BLaER1 treated with 17β-estradiol and CSF1 and Interleukin-3, amounts not matched to agents 10 nM and 100 nM (cell line): ENCODE data around the gene SDK1.
"Not testable (repeated sequence)": the region's sequence is repeated elsewhere in the genome, so short reads cannot be mapped to it uniquely, and the experiment has no call there.

Experiments used
- H3K27ac ChIP-seq, 11 experiments: shearing (Covaris generic); formaldehyde crosslinking; 2 replicates each; pipeline ENCODE4 v1.8.1; 2022
- H3K27me3 ChIP-seq, 11 experiments: shearing (Covaris generic); formaldehyde crosslinking; 2 replicates each; pipeline ENCODE4 v1.8.1; 2022
- H3K36me3 ChIP-seq, 11 experiments: shearing (Covaris generic); formaldehyde crosslinking; 2 replicates each; pipeline ENCODE4 v1.8.1; 2022
- H3K4me1 ChIP-seq, 10 experiments: shearing (Covaris generic); formaldehyde crosslinking; 2 replicates each; pipeline ENCODE4 v1.8.1; 2022
- H3K4me2 ChIP-seq, 11 experiments: shearing (Covaris generic); formaldehyde crosslinking; 2 replicates each; pipeline ENCODE4 v1.8.1; 2022
- H3K4me3 ChIP-seq, 10 experiments: shearing (Covaris generic); formaldehyde crosslinking; 2 replicates each; pipeline ENCODE4 v1.8.1; 2022
- H3K9ac ChIP-seq, 11 experiments: shearing (Covaris generic); formaldehyde crosslinking; 2 replicates each; pipeline ENCODE4 v1.8.1; 2022
- H3K9me3 ChIP-seq, 11 experiments: shearing (Covaris generic); formaldehyde crosslinking; replicated peaks in 1 of 11; 2 replicates each; pipeline ENCODE4 v1.8.1; 2022
- H4K20me1 ChIP-seq, 11 experiments: shearing (Covaris generic); formaldehyde crosslinking; 2 replicates each; pipeline ENCODE4 v1.8.1; 2022
- Cebpa-rat ChIP-seq, 11 experiments: shearing (Covaris generic); IDR thresholded peaks; 2 replicates each; pipeline ENCODE4 v1.8.1; 2022

Gene SDK1

GRCh38 chr7:4084271-4084670, 783.2 kb downstream of the SDK1 start:
- no peaks in the 10 kb centered on the region for H3K36me3 ChIP-seq
- H3K4me1 ChIP-seq, result peaks cover 7 to 14% (median 10%) of the 10 kb centered on the region in 10 experiments; a peak in 16 of 20 replicates
- H3K9ac ChIP-seq, result no peak overlapping the region
- no peak overlapping the region for H3K27ac ChIP-seq
- H3K9me3 ChIP-seq, result peaks cover 0 to 8% (median 2%) of the 10 kb centered on the region in 11 experiments; a peak in 8 of 22 replicates
- H4K20me1 ChIP-seq, result no peaks in the 10 kb centered on the region
- no peak for TF ChIP-seq Cebpa-rat (IDR thresholded peaks at IDR 0.05)
- no peak overlapping the region for H3K4me3 ChIP-seq
- no peak overlapping the region for H3K4me2 ChIP-seq
- no peaks in the 10 kb centered on the region for H3K27me3 ChIP-seq

- no peak overlapping the region for H3K27ac ChIP-seq
- no peak overlapping the region for H3K9ac ChIP-seq
- H4K20me1 ChIP-seq, result no peaks in the 10 kb centered on the region
- no peak for TF ChIP-seq Cebpa-rat (IDR thresholded peaks at IDR 0.05)
- peaks cover 12 to 22% (median 15%) of the 10 kb centered on the region in 11 experiments for H3K9me3 ChIP-seq
- no peaks in the 10 kb centered on the region for H3K27me3 ChIP-seq
- peak overlapping the region; percentile 18 to 55 (median 45); a peak in 21 of 22 replicates for H3K4me2 ChIP-seq
- no peaks in the 10 kb centered on the region for H3K36me3 ChIP-seq
- H3K4me3 ChIP-seq, result no peak overlapping the region
- peaks cover 7 to 14% (median 10%) of the 10 kb centered on the region in 10 experiments; a peak in 16 of 20 replicates for H3K4me1 ChIP-seq
Measured at GRCh38 chr7:4085937-4086691, 785.1 kb downstream of the SDK1 start.

DNA sequence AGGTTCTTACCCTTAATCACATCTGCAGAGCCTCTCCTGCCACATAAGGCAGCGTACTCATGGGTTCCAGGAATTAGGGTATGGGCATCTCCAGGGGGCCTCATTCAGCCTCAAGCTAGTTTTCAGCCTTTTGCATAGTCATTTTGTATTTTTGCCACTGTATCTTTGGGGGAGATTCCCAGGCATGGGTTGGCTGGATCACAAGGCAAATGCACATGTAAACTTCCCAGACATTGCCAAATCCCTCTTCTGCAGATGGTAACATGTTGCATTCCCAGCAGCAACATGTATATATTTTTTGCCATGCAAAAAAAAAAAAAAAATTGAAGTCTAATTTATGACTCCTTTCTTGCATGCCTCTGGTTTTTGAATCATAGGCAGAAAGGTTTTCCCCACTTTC, 785.7 kb downstream of the SDK1 start:
- Histone ChIP-seq H3K36me3 (no peaks in the 10 kb centered on the region), H3K4me2 (peak overlapping the region in 4 of 11 experiments; percentile 19 to 55 (median 47); a peak in 6 of 22 replicates), H3K9ac (no peak overlapping the region), H3K4me1 (peaks cover 7 to 16% (median 11%) of the 10 kb centered on the region in 10 experiments; a peak in 16 of 20 replicates), H3K4me3 (no peak overlapping the region), H3K27ac (no peak overlapping the region), H4K20me1 (no peaks in the 10 kb centered on the region), H3K9me3 (peaks cover 14 to 28% (median 20%) of the 10 kb centered on the region in 11 experiments), H3K27me3 (no peaks in the 10 kb centered on the region)
- TF ChIP-seq Cebpa-rat (IDR thresholded peaks at IDR 0.05), result no peak

GRCh38 chr7:4091767-4092166, 790.7 kb downstream of the SDK1 start:
- no peak overlapping the region for H3K9ac ChIP-seq
- peaks cover 14 to 30% (median 20%) of the 10 kb centered on the region in 11 experiments for H3K9me3 ChIP-seq
- no peaks in the 10 kb centered on the region for H3K27me3 ChIP-seq
- no peak overlapping the region for H3K4me3 ChIP-seq
- H3K4me2 ChIP-seq, result peak overlapping the region in 6 of 11 experiments; percentile 30 to 59 (median 50); a peak in 8 of 22 replicates
- H3K27ac ChIP-seq, result no peak overlapping the region
- H4K20me1 ChIP-seq, result no peaks in the 10 kb centered on the region
- TF ChIP-seq Cebpa-rat (IDR thresholded peaks at IDR 0.05), result no peak
- no peaks in the 10 kb centered on the region for H3K36me3 ChIP-seq
- peaks cover 0 to 44% (median 18%) of the 10 kb centered on the region in 10 experiments; a peak in 15 of 20 replicates for H3K4me1 ChIP-seq

DNA sequence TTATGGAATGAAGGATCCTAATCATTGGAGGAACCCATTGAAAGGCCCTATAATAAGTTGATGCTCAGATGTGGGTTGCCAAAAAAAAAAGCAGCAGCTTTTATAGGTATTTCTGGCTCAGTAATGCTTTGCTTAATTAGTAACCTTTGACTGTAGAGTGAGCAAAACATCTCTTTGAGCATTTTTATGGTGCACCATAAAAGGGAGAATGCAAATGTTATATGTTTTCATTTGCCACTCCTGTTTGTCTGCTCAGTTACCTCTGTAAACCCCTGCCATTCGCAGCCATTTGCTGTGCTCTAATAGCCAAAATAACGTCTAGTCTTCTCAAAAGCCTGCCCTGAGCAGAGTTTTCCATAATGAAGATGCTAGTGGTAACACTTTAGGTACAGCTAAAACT, 792.0 kb downstream of the SDK1 start:
- H3K4me2 ChIP-seq, result peak overlapping the region in 6 of 11 experiments; percentile 30 to 59 (median 50); a peak in 7 of 22 replicates
- H3K4me1 ChIP-seq, result peaks cover 0 to 57% (median 30%) of the 10 kb centered on the region in 10 experiments; a peak in 16 of 20 replicates
- H3K36me3 ChIP-seq, result no peaks in the 10 kb centered on the region
- H3K9me3 ChIP-seq, result peaks cover 14 to 30% (median 20%) of the 10 kb centered on the region in 11 experiments
- TF ChIP-seq Cebpa-rat (IDR thresholded peaks at IDR 0.05), result no peak
- no peak overlapping the region for H3K9ac ChIP-seq
- H3K4me3 ChIP-seq, result no peak overlapping the region
- H4K20me1 ChIP-seq, result no peaks in the 10 kb centered on the region
- H3K27me3 ChIP-seq, result no peaks in the 10 kb centered on the region
- no peak overlapping the region for H3K27ac ChIP-seq

DNA sequence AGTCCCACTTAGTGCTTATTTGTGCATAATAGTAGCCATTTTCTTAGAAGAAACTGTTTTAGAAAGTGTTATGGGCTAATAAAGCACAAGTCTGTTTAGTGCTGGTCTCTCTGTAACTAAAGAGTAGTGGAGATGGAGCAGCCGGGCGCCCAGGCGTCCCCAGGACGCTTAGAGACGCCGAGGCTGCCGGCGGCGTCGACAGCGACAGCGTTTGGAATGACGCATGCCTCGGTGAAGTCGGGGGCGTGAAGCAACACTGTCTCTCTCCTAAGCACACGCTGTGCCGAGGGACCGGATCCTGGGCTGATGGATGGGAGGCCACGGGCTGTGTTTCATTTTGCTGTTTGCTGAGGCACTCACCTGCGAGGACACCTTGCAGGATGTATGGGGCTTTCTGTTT, 792.4 kb downstream of the SDK1 start:
- TF ChIP-seq Cebpa-rat (IDR thresholded peaks at IDR 0.05), result no peak
- H3K27me3 ChIP-seq, result no peaks in the 10 kb centered on the region; a peak in 1 of 22 replicates
- H3K9me3 ChIP-seq, result peaks cover 14 to 30% (median 20%) of the 10 kb centered on the region in 11 experiments
- H3K4me2 ChIP-seq, result no peak overlapping the region; a peak in 1 of 22 replicates
- H3K4me1 ChIP-seq, result peaks cover 0 to 61% (median 35%) of the 10 kb centered on the region in 10 experiments; a peak in 16 of 20 replicates
- H3K9ac ChIP-seq, result no peak overlapping the region
- no peak overlapping the region for H3K4me3 ChIP-seq
- H3K27ac ChIP-seq, result no peak overlapping the region
- no peaks in the 10 kb centered on the region for H3K36me3 ChIP-seq
- H4K20me1 ChIP-seq, result no peaks in the 10 kb centered on the region

DNA sequence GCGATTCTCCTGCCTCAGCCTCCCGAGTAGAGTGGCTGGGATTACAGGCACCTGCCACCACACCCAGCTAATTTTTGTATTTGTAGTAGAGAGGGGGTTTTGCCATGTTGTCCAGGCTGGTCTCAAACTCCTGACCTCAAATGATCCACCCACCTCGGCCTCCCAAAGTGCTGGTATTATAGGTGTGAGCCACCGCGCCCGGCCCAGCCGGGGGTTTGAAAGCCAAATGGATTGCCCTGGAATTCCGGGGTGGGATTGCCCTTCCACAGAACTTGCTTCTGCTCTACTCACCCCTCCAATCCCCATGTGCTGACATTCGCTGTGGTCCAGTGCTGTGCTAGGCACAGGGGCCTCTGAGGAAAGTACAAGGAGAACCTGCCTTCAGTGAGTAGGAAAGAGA, 793.1 kb downstream of the SDK1 start:
- Histone ChIP-seq H3K9me3 (peaks cover 14 to 27% (median 20%) of the 10 kb centered on the region in 11 experiments), H3K4me2 (0 out of 22 replicates have a peak overlapping the region, but pooled peaks of 1 of the 11 experiments have one; percentile 28), H3K4me1 (peaks cover 0 to 68% (median 41%) of the 10 kb centered on the region in 10 experiments; a peak in 16 of 20 replicates)
- not testable (repeated sequence) for H3K36me3 ChIP-seq, H3K27ac ChIP-seq, H3K9ac ChIP-seq, H3K4me3 ChIP-seq, H4K20me1 ChIP-seq, H3K27me3 ChIP-seq

DNA sequence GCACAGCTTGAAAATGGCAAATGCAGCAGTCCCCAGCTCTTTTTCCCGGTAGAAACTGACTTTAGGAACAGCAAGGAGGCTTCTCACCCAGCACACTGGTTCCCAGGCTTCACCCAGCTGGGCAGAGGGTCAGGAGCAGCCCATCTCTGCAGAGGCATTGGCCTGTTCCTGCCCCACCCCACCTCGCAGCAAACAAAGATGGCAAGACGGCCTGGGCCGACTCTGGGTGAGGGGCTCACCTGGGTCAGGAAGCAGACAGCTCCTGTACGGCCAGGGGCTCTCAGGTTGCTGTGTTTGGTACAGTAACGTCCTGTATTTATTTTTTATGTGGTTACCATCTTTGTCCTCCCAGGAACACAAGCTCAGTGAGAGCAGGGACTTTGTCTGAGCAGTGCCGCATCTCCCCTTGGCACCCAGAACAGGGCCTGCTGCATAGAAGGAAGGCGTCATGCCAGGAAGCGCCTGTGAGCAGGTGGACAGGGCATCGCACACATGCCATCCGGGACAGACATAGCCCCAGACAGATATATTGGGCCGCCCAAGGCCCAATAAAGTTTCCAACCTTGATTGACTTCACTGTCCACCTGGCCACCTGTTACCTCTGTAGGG, 796.1 kb downstream of the SDK1 start:
- H3K27me3 ChIP-seq, result peaks cover 0 to 10% (median 0%) of the 10 kb centered on the region in 11 experiments; a peak in 2 of 22 replicates
- peaks cover 3 to 90% (median 65%) of the 10 kb centered on the region in 10 experiments for H3K4me1 ChIP-seq
- no peak for TF ChIP-seq Cebpa-rat (IDR thresholded peaks at IDR 0.05)
- H3K36me3 ChIP-seq, result no peaks in the 10 kb centered on the region
- no peak overlapping the region for H3K4me3 ChIP-seq
- H4K20me1 ChIP-seq, result no peaks in the 10 kb centered on the region
- no peaks in the 10 kb centered on the region for H3K9me3 ChIP-seq
- 0 out of 22 replicates have a peak overlapping the region, but pooled peaks of 1 of the 11 experiments have one; percentile 19 for H3K9ac ChIP-seq
- H3K27ac ChIP-seq, result no peak overlapping the region; a peak in 1 of 22 replicates
- peak overlapping the region in 10 of 11 experiments; percentile 9 to 88 (median 72); a peak in 18 of 22 replicates for H3K4me2 ChIP-seq

DNA sequence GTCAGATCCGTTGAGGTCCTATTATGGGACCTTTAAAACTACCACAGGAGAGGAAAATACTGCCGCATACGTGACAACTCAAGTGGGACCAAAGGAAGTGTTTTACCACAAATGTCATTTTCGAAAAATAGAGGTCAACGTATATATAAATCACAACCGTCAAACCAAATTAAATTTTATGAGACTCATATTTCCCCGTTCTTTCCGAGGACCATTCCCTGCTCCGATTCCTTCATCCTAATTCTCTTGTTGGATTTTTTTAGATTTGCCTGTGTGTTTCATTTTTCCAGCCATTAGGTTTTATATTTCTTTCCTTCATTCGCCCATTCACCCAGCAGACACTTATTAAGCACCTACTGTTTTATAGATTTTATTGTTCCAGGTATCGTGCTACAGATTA, 797.1 kb downstream of the SDK1 start:
- TF ChIP-seq Cebpa-rat (IDR thresholded peaks at IDR 0.05), result no peak
- H3K4me1 ChIP-seq, result peaks cover 9 to 88% (median 65%) of the 10 kb centered on the region in 10 experiments
- H3K4me3 ChIP-seq, result no peak overlapping the region
- no peak overlapping the region for H3K9ac ChIP-seq
- peaks cover 0 to 10% (median 0%) of the 10 kb centered on the region in 11 experiments; a peak in 2 of 22 replicates for H3K27me3 ChIP-seq
- H3K27ac ChIP-seq, result no peak overlapping the region
- H4K20me1 ChIP-seq, result no peaks in the 10 kb centered on the region
- H3K4me2 ChIP-seq, result peak overlapping the region in 9 of 11 experiments; percentile 24 to 88 (median 73); a peak in 18 of 22 replicates
- no peaks in the 10 kb centered on the region for H3K9me3 ChIP-seq
- H3K36me3 ChIP-seq, result no peaks in the 10 kb centered on the region
